ENCODE results near the gene RALGAPA2. TPM values are rescaled to one million over a fixed set of nuclear protein-coding genes. Genes with fewer than 3 reads are reported as not detected.

The RALGAPA2 gene
- total and polyA plus RNA-seq, 10 donors: 1.2 to 55.2 (median 29.4) TPM

DNA sequence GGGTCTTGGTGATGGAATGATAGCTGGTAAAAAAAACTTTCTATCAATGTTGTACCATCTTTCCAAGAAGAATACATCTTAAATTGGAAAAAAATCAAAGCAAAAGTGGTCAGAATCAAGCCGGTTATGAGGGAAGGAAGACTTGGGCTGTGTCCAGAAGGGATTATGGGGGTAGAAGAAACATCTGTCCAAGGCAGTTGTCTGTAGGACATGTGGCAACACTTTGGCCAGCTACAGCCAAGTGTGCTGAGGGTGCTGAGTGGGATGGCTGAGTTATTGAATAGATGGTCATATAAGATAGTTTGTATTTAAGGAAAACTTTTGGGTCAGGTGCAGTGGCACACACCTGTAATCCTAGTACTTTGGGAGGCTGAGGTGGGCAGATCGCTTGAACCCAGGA lies 306.1 kb downstream of the RALGAPA2 start:
- Histone ChIP-seq H3K27me3 (replicated peaks in 1 of 7) (no peaks in the 10 kb centered on the region), H3K27ac (no peak overlapping the region), H3K36me3 (peaks cover 0 to 91% (median 3%) of the 10 kb centered on the region in 6 donors), H3K9me3 (no peaks in the 10 kb centered on the region), H3K4me3 (no peak overlapping the region), H3K4me1 (no peaks in the 10 kb centered on the region)
- intact Hi-C loops (cut with DNase I; ENCODE audit: low total_unique reads): no loop called here
- no peak for DNase-seq
- 78 to 87% (median 82%) methylated on average over 2 of the region's 2 CpGs for WGBS, 5 donors
- TF ChIP-seq POLR2A (IDR thresholded peaks at IDR 0.05): no peak
- TF ChIP-seq, protein P1, sequence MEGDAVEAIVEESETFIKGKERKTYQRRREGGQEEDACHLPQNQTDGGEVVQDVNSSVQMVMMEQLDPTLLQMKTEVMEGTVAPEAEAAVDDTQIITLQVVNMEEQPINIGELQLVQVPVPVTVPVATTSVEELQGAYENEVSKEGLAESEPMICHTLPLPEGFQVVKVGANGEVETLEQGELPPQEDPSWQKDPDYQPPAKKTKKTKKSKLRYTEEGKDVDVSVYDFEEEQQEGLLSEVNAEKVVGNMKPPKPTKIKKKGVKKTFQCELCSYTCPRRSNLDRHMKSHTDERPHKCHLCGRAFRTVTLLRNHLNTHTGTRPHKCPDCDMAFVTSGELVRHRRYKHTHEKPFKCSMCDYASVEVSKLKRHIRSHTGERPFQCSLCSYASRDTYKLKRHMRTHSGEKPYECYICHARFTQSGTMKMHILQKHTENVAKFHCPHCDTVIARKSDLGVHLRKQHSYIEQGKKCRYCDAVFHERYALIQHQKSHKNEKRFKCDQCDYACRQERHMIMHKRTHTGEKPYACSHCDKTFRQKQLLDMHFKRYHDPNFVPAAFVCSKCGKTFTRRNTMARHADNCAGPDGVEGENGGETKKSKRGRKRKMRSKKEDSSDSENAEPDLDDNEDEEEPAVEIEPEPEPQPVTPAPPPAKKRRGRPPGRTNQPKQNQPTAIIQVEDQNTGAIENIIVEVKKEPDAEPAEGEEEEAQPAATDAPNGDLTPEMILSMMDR (IDR thresholded peaks at IDR 0.05 in 8 of 11, conservative IDR thresholded peaks at IDR 0.05 in 3 of 11): no peak
- TF ChIP-seq POLR2AphosphoS5 (IDR thresholded peaks at IDR 0.05): no peak

DNA sequence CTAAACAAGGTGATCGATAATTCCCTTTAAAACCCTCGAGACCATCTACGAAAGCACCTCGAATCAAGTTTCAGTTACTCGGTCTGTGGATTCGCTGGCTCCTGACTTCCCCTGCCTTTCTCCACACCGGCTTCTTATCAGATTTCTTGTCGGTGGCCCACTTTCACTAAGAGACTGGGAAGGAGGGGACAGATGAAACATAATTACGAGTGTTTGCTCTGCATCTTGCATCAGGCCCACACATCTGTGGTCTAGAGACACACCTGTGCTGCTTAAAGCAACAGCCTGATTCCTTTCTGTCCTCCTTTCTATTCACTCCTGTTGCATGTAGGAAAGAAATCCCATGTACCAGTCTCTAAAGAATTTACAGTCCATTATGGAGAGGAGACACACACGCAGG lies 306.8 kb downstream of the RALGAPA2 start:
- no peak for TF ChIP-seq POLR2AphosphoS5 (IDR thresholded peaks at IDR 0.05)
- TF ChIP-seq POLR2A (IDR thresholded peaks at IDR 0.05): no peak
- TF ChIP-seq, protein P1 (IDR thresholded peaks at IDR 0.05 in 8 of 11, conservative IDR thresholded peaks at IDR 0.05 in 3 of 11): no peak
- Histone ChIP-seq H3K27me3 (replicated peaks in 1 of 7) (no peaks in the 10 kb centered on the region), H3K9me3 (no peaks in the 10 kb centered on the region), H3K4me3 (no peak overlapping the region), H3K27ac (no peak overlapping the region), H3K36me3 (peaks cover 0 to 94% (median 3%) of the 10 kb centered on the region in 6 donors), H3K4me1 (no peaks in the 10 kb centered on the region)
- intact Hi-C loops (cut with DNase I; ENCODE audit: low total_unique reads): no loop called here
- no peak for DNase-seq
- 84 to 90% (median 89%) methylated on average over 10 of the region's 10 CpGs for WGBS, 5 donors

DNA sequence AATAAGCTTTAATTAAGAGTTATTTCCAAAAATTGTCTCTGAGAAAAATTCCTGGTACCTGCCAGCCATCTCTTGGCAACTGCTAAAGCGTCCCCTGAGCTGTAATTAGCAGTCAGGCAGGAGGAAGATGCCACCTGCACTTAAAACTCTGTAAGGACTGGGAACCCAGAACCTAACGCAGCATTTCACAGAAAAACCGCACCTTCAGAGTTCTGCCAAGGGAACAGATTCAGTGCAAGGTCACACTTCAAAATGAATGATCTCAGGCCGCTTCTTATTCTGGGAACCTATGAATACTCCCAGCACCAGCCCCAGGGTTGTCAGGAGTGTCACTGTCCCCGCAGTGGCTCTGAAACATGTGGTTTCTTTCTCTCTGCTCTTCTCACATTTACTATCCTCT lies 307.8 kb downstream of the RALGAPA2 start:
- Histone ChIP-seq H3K4me1 (no peaks in the 10 kb centered on the region), H3K27me3 (replicated peaks in 1 of 7) (no peaks in the 10 kb centered on the region), H3K4me3 (no peak overlapping the region), H3K27ac (no peak overlapping the region), H3K36me3 (peaks cover 0 to 97% (median 3%) of the 10 kb centered on the region in 6 donors), H3K9me3 (no peaks in the 10 kb centered on the region)
- no peak for DNase-seq
- WGBS, 5 donors: 86 to 99% (median 91%) methylated on average over 5 of the region's 5 CpGs
- intact Hi-C loops (cut with DNase I; ENCODE audit: low total_unique reads): no loop called here
- TF ChIP-seq, protein P1 (IDR thresholded peaks at IDR 0.05 in 8 of 11, conservative IDR thresholded peaks at IDR 0.05 in 3 of 11): no peak
- TF ChIP-seq POLR2A (IDR thresholded peaks at IDR 0.05): no peak
- no peak for TF ChIP-seq POLR2AphosphoS5 (IDR thresholded peaks at IDR 0.05)

DNA sequence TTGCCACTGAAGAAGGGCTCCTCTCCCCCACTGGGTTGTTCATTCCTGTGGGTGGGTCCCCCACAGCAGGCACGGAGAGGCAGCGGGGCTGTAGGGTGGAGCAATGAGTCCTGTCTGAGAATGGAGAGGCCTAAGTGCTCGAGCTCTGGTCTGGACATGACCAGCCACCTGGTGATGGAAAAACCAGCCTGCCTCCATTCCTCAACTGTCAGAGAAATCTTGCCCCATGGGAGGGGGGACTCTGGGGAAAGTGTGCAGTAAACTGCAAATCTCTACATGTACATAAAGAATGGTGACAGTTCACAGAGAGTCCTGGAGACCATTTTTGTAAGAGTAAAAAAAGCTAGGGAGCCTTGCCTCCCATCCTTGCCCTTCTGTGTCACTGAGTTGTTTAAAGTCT lies 310.5 kb downstream of the RALGAPA2 start:
- H3K4me1 ChIP-seq: no peaks in the 10 kb centered on the region
- no peaks in the 10 kb centered on the region for H3K9me3 ChIP-seq
- H3K27me3 ChIP-seq (replicated peaks in 1 of 7): no peaks in the 10 kb centered on the region
- intact Hi-C loops (cut with DNase I; ENCODE audit: low total_unique reads): no loop called here
- 87 to 97% (median 94%) methylated on average over 3 of the region's 3 CpGs for whole genome bisulfite sequencing, 5 donors
- H3K27ac ChIP-seq: no peak overlapping the region
- TF ChIP-seq, protein P1 (IDR thresholded peaks at IDR 0.05 in 8 of 11, conservative IDR thresholded peaks at IDR 0.05 in 3 of 11): no peak
- TF ChIP-seq POLR2A (IDR thresholded peaks at IDR 0.05) (no peak), POLR2AphosphoS5 (IDR thresholded peaks at IDR 0.05) (no peak)
- H3K36me3 ChIP-seq: peaks cover 0 to 100% (median 0%) of the 10 kb centered on the region in 6 donors
- DNase-seq: no peak
- no peak overlapping the region for H3K4me3 ChIP-seq

All from spleen (tissue), 11 donors.